Measurements from ENCODE around the gene ASS1. TPM values are rescaled to one million over a fixed set of nuclear protein-coding genes. Genes with fewer than 3 reads are reported as not detected.
A peak's percentile ranks its signal among the peaks of the same experiment; 100 is the strongest.

The ASS1 gene
- total and polyA plus RNA-seq, 2 of the 13 experiments (the other 11 are each of a cell fraction or from before 2014, with no cell fraction given) = 77.6 to 122 TPM

GRCh38 chr9:130526854-130527650, 82.3 kb downstream of the ASS1 start (continued):
- TF ChIP-seq ZNF878 (CRISPR knock-in tag; IDR thresholded peaks at IDR 0.05) (no peak), THAP8 (CRISPR knock-in tag; IDR thresholded peaks at IDR 0.05; ENCODE audit: borderline replicate concordance) (no peak; the same call in 1 of the 2 replicates), ZBTB2 (CRISPR knock-in tag; IDR thresholded peaks at IDR 0.05; ENCODE audit: low read depth) (no peak), SMAD3 (CRISPR knock-in tag; IDR thresholded peaks at IDR 0.05) (no peak), REPIN1 (CRISPR knock-in tag; IDR thresholded peaks at IDR 0.05; ENCODE audit: borderline replicate concordance, low read depth) (0 out of 2 replicates have a peak, but pooled peaks have one; percentile 47), ZBED4 (CRISPR knock-in tag; IDR thresholded peaks at IDR 0.05; ENCODE audit: borderline replicate concordance) (no peak; the same call in 1 of the 2 replicates), PRDM4 (CRISPR knock-in tag; IDR thresholded peaks at IDR 0.05; ENCODE audit: borderline replicate concordance) (no peak), IRX3 (CRISPR knock-in tag; IDR thresholded peaks at IDR 0.05; ENCODE audit: borderline replicate concordance, low read depth) (no peak; the same call in 1 of the 2 replicates), MXI1 (IDR thresholded peaks at IDR 0.05; ENCODE audit: borderline replicate concordance, low read depth, low read length) (no peak), PCBP1 (IDR thresholded peaks at IDR 0.05; ENCODE audit: borderline replicate concordance, low read depth, low read length) (no peak), PHF5A (CRISPR knock-in tag; IDR thresholded peaks at IDR 0.05; ENCODE audit: low read depth, unreplicated experiment) (no peak), RFX1 (IDR thresholded peaks at IDR 0.05) (no peak), CCDC6 (CRISPR knock-in tag; IDR thresholded peaks at IDR 0.05) (no peak), ZNF577 (CRISPR knock-in tag; IDR thresholded peaks at IDR 0.05; ENCODE audit: borderline replicate concordance, low read depth) (no peak), BHLHE40 (IDR thresholded peaks at IDR 0.05; ENCODE audit: low read length) (no peak), ZC3H13 (CRISPR knock-in tag; IDR thresholded peaks at IDR 0.05) (no peak; the same call in 1 of the 2 replicates), ZFP36L2 (CRISPR knock-in tag; IDR thresholded peaks at IDR 0.05) (no peak), HDAC6 (IDR thresholded peaks at IDR 0.05; ENCODE audit: low read depth, low read length) (no peak), SP1 (IDR thresholded peaks at IDR 0.05) (no peak), SP1 (CRISPR knock-in tag; IDR thresholded peaks at IDR 0.05) (no peak), TGIF2 (CRISPR knock-in tag; IDR thresholded peaks at IDR 0.05) (no peak)

Data from HepG2 (cell line).